ENCODE data around the gene SPRR5. TPM values are rescaled to one million over a fixed set of nuclear protein-coding genes. Genes with fewer than 3 reads are reported as not detected.

The SPRR5 gene
- total and polyA plus RNA-seq, 2 of the 8 experiments (the other 6 are each of a cell fraction or from before 2014, with no cell fraction given) = not detected

- no peak for TF ChIP-seq TEAD4 (IDR thresholded peaks at IDR 0.05; ENCODE audit: low read depth, low read length)
Observed at GRCh38 chr1:152942161-152942560, 4.8 kb upstream of the SPRR5 start (continued).

Data from H1 (cell line).